Measurements from ENCODE around the gene RAD51D.

Gene RAD51D

GRCh38 chr17:35149941-35150340 lies 30.3 kb upstream of the RAD51D start:
- TF ChIP-seq ZNF211 (tag by site-specific recombination; IDR thresholded peaks at IDR 0.05; ENCODE audit: low read depth) (no peak), ZNF184 (tag by site-specific recombination; IDR thresholded peaks at IDR 0.05) (no peak), ZBTB6 (tag by site-specific recombination; IDR thresholded peaks at IDR 0.05) (no peak), TCF7L2 (IDR thresholded peaks at IDR 0.05; ENCODE audit: borderline replicate concordance, low read depth, low read length) (no peak), HOXA7 (CRISPR knock-in tag; IDR thresholded peaks at IDR 0.05; ENCODE audit: borderline replicate concordance) (no peak), ZNF16 (tag by site-specific recombination; IDR thresholded peaks at IDR 0.05; ENCODE audit: low read depth) (no peak), ZNF645 (tag by site-specific recombination; IDR thresholded peaks at IDR 0.05) (no peak), PRDM10 (tag by site-specific recombination; IDR thresholded peaks at IDR 0.05) (no peak), ZNF311 (tag by site-specific recombination; IDR thresholded peaks at IDR 0.05; ENCODE audit: borderline replicate concordance) (no peak), ZNF366 (tag by site-specific recombination; conservative IDR thresholded peaks at IDR 0.05) (no peak), ZNF292 (tag by site-specific recombination; IDR thresholded peaks at IDR 0.05; ENCODE audit: borderline replicate concordance, low read depth) (no peak), ZNF112 (tag by site-specific recombination; IDR thresholded peaks at IDR 0.05) (no peak)
- Histone ChIP-seq H3K36me3 (ENCODE audit: control insufficient read depth in 2 of 2, insufficient read depth in 1 of 2, low read length in 2 of 2) (no peaks in the 10 kb centered on the region), H3K4me3 (ENCODE audit: low read depth, low read length) (no peak overlapping the region), H3K27ac (ENCODE audit: extremely low read depth, low read depth, low read length) (no peak overlapping the region), H3K9me3 (ENCODE audit: control insufficient read depth, insufficient read depth, low read depth, low read length) (no peaks in the 10 kb centered on the region), H3K4me1 (ENCODE audit: control insufficient read depth, insufficient read depth, low read length) (no peaks in the 10 kb centered on the region)
- ChIA-PET CTCF (interaction anchor here (0.7 kb wide), 1 partner anchor 797 kb away, joined by 3 read pairs; no protein-coding TSS in a partner anchor), POLR2A (no interaction called here)

DNA sequence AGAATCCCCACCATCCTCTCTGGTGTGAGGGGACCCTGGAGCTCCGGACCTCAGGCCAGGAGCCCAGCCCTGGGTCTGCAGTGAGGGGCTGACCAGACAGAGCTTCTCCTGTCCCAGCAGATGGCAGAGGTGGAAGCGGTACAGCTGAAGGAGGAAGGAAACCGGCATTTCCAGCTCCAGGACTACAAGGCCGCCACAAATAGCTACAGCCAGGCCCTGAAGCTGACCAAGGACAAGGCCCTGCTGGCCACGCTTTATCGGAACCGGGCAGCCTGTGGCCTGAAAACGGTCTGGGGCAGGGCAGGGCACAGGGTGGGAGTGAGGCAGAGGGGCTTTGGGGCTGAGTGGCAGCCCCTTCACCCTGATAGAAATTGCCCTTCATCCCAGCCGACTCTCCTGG lies 28.5 kb upstream of the RAD51D start:
- Histone ChIP-seq H3K4me1 (ENCODE audit: control insufficient read depth, insufficient read depth, low read length) (no peaks in the 10 kb centered on the region), H3K9me3 (ENCODE audit: control insufficient read depth, insufficient read depth, low read depth, low read length) (no peaks in the 10 kb centered on the region), H3K4me3 (ENCODE audit: low read depth, low read length) (no peak overlapping the region), H3K36me3 (ENCODE audit: control insufficient read depth in 2 of 2, insufficient read depth in 1 of 2, low read length in 2 of 2) (no peaks in the 10 kb centered on the region), H3K27ac (ENCODE audit: extremely low read depth, low read depth, low read length) (no peak overlapping the region)
- no peak for TF ChIP-seq ZNF16 (tag by site-specific recombination; IDR thresholded peaks at IDR 0.05; ENCODE audit: low read depth)
- TF ChIP-seq ZNF184 (tag by site-specific recombination; IDR thresholded peaks at IDR 0.05): no peak
- no peak for TF ChIP-seq ZNF302 (tag by site-specific recombination; IDR thresholded peaks at IDR 0.05; ENCODE audit: low read depth)
- no peak for TF ChIP-seq ZFP37 (tag by site-specific recombination; IDR thresholded peaks at IDR 0.05)
- TF ChIP-seq ZNF202 (tag by site-specific recombination; IDR thresholded peaks at IDR 0.05; ENCODE audit: borderline replicate concordance): no peak
- no peak for TF ChIP-seq ZNF341 (tag by site-specific recombination; IDR thresholded peaks at IDR 0.05; ENCODE audit: low read depth)
- TF ChIP-seq ZNF843 (tag by site-specific recombination; IDR thresholded peaks at IDR 0.05): no peak
- no peak for TF ChIP-seq ZNF544 (tag by site-specific recombination; IDR thresholded peaks at IDR 0.05)
- TF ChIP-seq, protein P1, sequence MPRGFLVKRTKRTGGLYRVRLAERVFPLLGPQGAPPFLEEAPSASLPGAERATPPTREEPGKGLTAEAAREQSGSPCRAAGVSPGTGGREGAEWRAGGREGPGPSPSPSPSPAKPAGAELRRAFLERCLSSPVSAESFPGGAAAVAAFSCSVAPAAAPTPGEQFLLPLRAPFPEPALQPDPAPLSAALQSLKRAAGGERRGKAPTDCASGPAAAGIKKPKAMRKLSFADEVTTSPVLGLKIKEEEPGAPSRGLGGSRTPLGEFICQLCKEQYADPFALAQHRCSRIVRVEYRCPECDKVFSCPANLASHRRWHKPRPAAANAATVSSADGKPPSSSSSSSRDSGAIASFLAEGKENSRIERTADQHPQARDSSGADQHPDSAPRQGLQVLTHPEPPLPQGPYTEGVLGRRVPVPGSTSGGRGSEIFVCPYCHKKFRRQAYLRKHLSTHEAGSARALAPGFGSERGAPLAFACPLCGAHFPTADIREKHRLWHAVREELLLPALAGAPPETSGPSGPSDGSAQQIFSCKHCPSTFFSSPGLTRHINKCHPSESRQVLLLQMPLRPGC (tag by site-specific recombination; IDR thresholded peaks at IDR 0.05): no peak
- no peak for TF ChIP-seq ZFHX2 (tag by site-specific recombination; conservative IDR thresholded peaks at IDR 0.05)
- TF ChIP-seq ZNF174 (tag by site-specific recombination; IDR thresholded peaks at IDR 0.05): no peak
- TF ChIP-seq TCF7L2 (IDR thresholded peaks at IDR 0.05; ENCODE audit: borderline replicate concordance, low read depth, low read length): no peak
- no peak for TF ChIP-seq ZNF426 (tag by site-specific recombination; IDR thresholded peaks at IDR 0.05)
- TF ChIP-seq ZNF350 (tag by site-specific recombination; IDR thresholded peaks at IDR 0.05): no peak
- TF ChIP-seq, protein P2, sequence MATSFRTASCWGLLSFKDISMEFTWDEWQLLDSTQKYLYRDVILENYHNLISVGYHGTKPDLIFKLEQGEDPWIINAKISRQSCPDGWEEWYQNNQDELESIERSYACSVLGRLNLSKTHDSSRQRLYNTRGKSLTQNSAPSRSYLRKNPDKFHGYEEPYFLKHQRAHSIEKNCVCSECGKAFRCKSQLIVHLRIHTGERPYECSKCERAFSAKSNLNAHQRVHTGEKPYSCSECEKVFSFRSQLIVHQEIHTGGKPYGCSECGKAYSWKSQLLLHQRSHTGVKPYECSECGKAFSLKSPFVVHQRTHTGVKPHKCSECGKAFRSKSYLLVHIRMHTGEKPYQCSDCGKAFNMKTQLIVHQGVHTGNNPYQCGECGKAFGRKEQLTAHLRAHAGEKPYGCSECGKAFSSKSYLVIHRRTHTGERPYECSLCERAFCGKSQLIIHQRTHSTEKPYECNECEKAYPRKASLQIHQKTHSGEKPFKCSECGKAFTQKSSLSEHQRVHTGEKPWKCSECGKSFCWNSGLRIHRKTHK (tag by site-specific recombination; IDR thresholded peaks at IDR 0.05): no peak
- CTCF ChIA-PET: interaction anchor here (0.7 to 1.5 kb wide), 2 partner anchors 28 to 58 kb away, joined by 3 read pairs; partner anchors contain the start of gene RAD51D
- POLR2A ChIA-PET: no interaction called here
